GM18505 (cell line): ENCODE results near the gene TMEM168.
"Not testable (repeated sequence)": the region's sequence is repeated elsewhere in the genome, so short reads cannot be mapped to it uniquely, and the experiment has no call there.

Experiments
- ATAC-seq: cut with Tn5 transposase; IDR thresholded peaks from one replicate; pipeline ENCODE4 v1.9.1; 2021; ENCODE audit not compliant: unreplicated experiment
- POLR2A ChIP-seq: IDR thresholded peaks from 4 replicates; pipeline ENCODE4 v1.6.1; 2011; ENCODE audit warnings: borderline replicate concordance; ENCODE audit not compliant: insufficient read depth, insufficient read length; ENCODE audit errors: extremely low read depth

The TMEM168 gene

GRCh38 chr7:112757337-112757736, 32.9 kb downstream of the TMEM168 start:
- peak; percentile 69 for ATAC-seq
- no peak for TF ChIP-seq POLR2A

GRCh38 chr7:112753298-112753697, 36.9 kb downstream of the TMEM168 start:
- ATAC-seq = no peak
- TF ChIP-seq POLR2A = no peak

- TF ChIP-seq POLR2A = no peak
- ATAC-seq = no peak
Measured at GRCh38 chr7:112752576-112752975, 37.6 kb downstream of the TMEM168 start.

- no peak for ATAC-seq
- no peak for TF ChIP-seq POLR2A
Measured at GRCh38 chr7:112749775-112750174, 40.4 kb downstream of the TMEM168 start.

- no peak for ATAC-seq
- TF ChIP-seq POLR2A = no peak
Measured at GRCh38 chr7:112748381-112748780, 41.8 kb downstream of the TMEM168 start.

- TF ChIP-seq POLR2A = no peak
- no peak for ATAC-seq
Measured at GRCh38 chr7:112745635-112746034, 44.6 kb downstream of the TMEM168 start.

- no peak for ATAC-seq
- no peak for TF ChIP-seq POLR2A
Measured at GRCh38 chr7:112744818-112745217, 45.4 kb downstream of the TMEM168 start.

- no peak for TF ChIP-seq POLR2A
- no peak for ATAC-seq
Measured at GRCh38 chr7:112743811-112744210, 46.4 kb downstream of the TMEM168 start.

GRCh38 chr7:112740667-112741066, 49.5 kb downstream of the TMEM168 start:
- no peak for ATAC-seq
- TF ChIP-seq POLR2A = no peak

GRCh38 chr7:112739436-112740180, 50.6 kb downstream of the TMEM168 start:
- no peak for ATAC-seq
- TF ChIP-seq POLR2A = no peak

GRCh38 chr7:112735261-112735660, 54.9 kb downstream of the TMEM168 start:
- TF ChIP-seq POLR2A = no peak
- no peak for ATAC-seq

- not testable (repeated sequence) for ATAC-seq
Measured at GRCh38 chr7:112731324-112731723, 58.9 kb downstream of the TMEM168 start.

- TF ChIP-seq POLR2A = no peak
- ATAC-seq = no peak
Measured at GRCh38 chr7:112726076-112726475, 64.1 kb downstream of the TMEM168 start.

- no peak for ATAC-seq
- TF ChIP-seq POLR2A = no peak
Measured at GRCh38 chr7:112723416-112723815, 66.8 kb downstream of the TMEM168 start.

GRCh38 chr7:112721366-112721765, 68.8 kb downstream of the TMEM168 start:
- TF ChIP-seq POLR2A = no peak
- no peak for ATAC-seq
